Measurements from ENCODE around the gene ZC3H6.

DNA sequence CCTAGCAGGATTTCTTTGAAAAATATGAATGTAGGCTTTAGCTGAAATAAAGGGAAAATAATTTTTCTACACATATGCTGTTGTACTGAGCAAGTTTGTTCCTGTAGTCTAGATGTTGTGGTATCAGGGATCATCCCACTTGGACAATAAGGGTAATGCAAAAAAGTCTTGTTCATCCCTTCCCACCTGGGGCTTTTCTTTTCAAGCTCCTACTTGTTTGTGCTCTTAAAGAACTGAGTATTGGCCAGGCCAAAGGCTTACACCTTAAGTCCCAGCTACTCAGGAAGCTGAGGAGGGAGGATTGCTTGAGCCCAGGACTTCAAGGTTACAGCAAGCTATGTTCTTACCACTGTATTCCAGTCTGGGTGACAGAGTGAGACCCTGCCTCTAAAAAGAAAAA is 35.5 kb downstream of the ZC3H6 start:
- TF ChIP-seq POLR2AphosphoS5 (IDR thresholded peaks at IDR 0.05) (no peak), POLR2A (IDR thresholded peaks at IDR 0.05) (no peak)

All from breast epithelium (tissue), 3 donors.